Vagina (tissue), 2 donors: Measurements from ENCODE around the gene ZNF350.
"Not testable (repeated sequence)": the region's sequence is repeated elsewhere in the genome, so short reads cannot be mapped to it uniquely, and the experiment has no call there.

Source experiments
- CTCF ChIP-seq, 3 experiments: fragments of 450-650 bp in 2 of 3; fragments of 200-600 bp in 1 of 3; sonication (generic) in 1 of 3; IDR thresholded peaks; one replicate each; pipeline ENCODE4 v1.5.1; 2017 to 2019; ENCODE audit warnings: antibody characterized with exemption in 3 of 3, mild to moderate bottlenecking in 2 of 3, moderate library complexity in 2 of 3
- POLR2AphosphoS5 ChIP-seq, 2 donors: sonication (generic); formaldehyde crosslinking; IDR thresholded peaks; one replicate each; pipeline ENCODE4 v1.9.0; 2017; ENCODE audit warnings: antibody characterized with exemption in 2 of 2, mild to moderate bottlenecking in 2 of 2, low read depth in 1 of 2; ENCODE audit not compliant: insufficient read depth in 1 of 2

DNA sequence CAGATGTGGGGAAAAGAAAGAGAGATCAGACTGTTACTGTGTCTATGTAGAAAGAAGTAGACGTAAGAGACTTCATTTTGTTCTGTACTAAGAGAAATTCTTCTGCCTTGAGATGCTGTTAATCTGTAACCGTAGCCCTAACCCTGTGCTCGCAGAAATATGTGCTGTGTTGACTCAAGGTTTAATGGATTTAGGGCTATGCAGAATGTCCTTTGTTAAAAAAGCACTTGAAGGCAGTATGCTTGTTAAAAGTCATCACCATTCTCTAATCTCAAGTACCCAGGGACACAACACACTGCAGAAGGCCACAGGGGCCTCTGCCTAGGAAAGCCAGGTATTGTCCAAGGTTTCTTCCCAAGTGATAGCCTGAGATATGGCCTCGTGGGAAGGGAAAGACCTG, 37.8 kb upstream of the ZNF350 start:
- not testable (repeated sequence) for TF ChIP-seq POLR2AphosphoS5 (IDR thresholded peaks at IDR 0.05; ENCODE audit: insufficient read depth in 1 of 2, low read depth in 1 of 2); CTCF (IDR thresholded peaks at IDR 0.05)
